Vagina (tissue), 2 donors: ENCODE results near the gene SKAP1.

ENCODE experiments used
- POLR2A ChIP-seq, 2 donors: fragments of 450-650 bp; IDR thresholded peaks; one replicate each; pipeline ENCODE4 v1.6.1; 2017; ENCODE audit warnings: antibody characterized with exemption in 2 of 2, mild to moderate bottlenecking in 2 of 2, moderate library complexity in 2 of 2
- TF ChIP-seq, protein P1 (sequence below), 3 experiments: fragments of 450-650 bp in 2 of 3; fragments of 200-600 bp in 1 of 3; sonication (generic) in 1 of 3; IDR thresholded peaks; one replicate each; pipeline ENCODE4 v1.5.1; 2017 to 2019; ENCODE audit warnings: antibody characterized with exemption in 3 of 3, mild to moderate bottlenecking in 2 of 3, moderate library complexity in 2 of 3

GRCh38 chr17:48101012-48101720 lies 328.8 kb downstream of the SKAP1 start, which contains the start of gene CBX1:
- TF ChIP-seq, protein P1, sequence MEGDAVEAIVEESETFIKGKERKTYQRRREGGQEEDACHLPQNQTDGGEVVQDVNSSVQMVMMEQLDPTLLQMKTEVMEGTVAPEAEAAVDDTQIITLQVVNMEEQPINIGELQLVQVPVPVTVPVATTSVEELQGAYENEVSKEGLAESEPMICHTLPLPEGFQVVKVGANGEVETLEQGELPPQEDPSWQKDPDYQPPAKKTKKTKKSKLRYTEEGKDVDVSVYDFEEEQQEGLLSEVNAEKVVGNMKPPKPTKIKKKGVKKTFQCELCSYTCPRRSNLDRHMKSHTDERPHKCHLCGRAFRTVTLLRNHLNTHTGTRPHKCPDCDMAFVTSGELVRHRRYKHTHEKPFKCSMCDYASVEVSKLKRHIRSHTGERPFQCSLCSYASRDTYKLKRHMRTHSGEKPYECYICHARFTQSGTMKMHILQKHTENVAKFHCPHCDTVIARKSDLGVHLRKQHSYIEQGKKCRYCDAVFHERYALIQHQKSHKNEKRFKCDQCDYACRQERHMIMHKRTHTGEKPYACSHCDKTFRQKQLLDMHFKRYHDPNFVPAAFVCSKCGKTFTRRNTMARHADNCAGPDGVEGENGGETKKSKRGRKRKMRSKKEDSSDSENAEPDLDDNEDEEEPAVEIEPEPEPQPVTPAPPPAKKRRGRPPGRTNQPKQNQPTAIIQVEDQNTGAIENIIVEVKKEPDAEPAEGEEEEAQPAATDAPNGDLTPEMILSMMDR (IDR thresholded peaks at IDR 0.05): no peak
- TF ChIP-seq POLR2A (IDR thresholded peaks at IDR 0.05): peak in 1 of 2 donors; percentile 77
